ENCODE results near the gene GLO1. TPM values are rescaled to one million over a fixed set of nuclear protein-coding genes. Genes with fewer than 3 reads are reported as not detected.

Gene GLO1
- polyA plus RNA-seq, 1 donor (not counting 4 experiments of a cell fraction or from before 2014, with no cell fraction given), result 301 TPM

- dilution Hi-C loops (cut with MboI; ENCODE audit: extremely low pct_ligation_motif_present, low sequenced_read_pairs), result no loop called here
- Histone ChIP-seq H3K9ac (ENCODE audit: control insufficient read depth, extremely low read depth, insufficient read depth, low read length) (no peak overlapping the region), H3K4me1 (ENCODE audit: control insufficient read depth, extremely low read depth, insufficient read depth, low read length) (no peaks in the 10 kb centered on the region), H3K9me1 (ENCODE audit: control insufficient read depth, extremely low read depth, insufficient read depth, low read length) (no peaks in the 10 kb centered on the region), H3K9me3 (ENCODE audit: control insufficient read depth, low read depth, low read length) (no peaks in the 10 kb centered on the region), H3K27ac (ENCODE audit: control insufficient read depth, insufficient read depth, low read length) (no peak overlapping the region), H3K4me2 (ENCODE audit: control insufficient read depth, extremely low read depth, insufficient read depth, low read depth, low read length) (no peak overlapping the region), H3K79me2 (ENCODE audit: control insufficient read depth, insufficient read depth, low read length) (no peaks in the 10 kb centered on the region), H3K36me3 (ENCODE audit: control insufficient read depth in 2 of 2, extremely low read depth in 1 of 2, insufficient read depth in 2 of 2, low read length in 2 of 2) (no peaks in the 10 kb centered on the region), H4K20me1 (ENCODE audit: control insufficient read depth, extremely low read depth, insufficient read depth, low read length) (no peaks in the 10 kb centered on the region), H3K27me3 (ENCODE audit: control insufficient read depth, extremely low read depth, insufficient read depth, low read length) (no peaks in the 10 kb centered on the region), H3K4me3 (ENCODE audit: control insufficient read depth in 2 of 3, extremely low read depth in 1 of 3, insufficient read depth in 2 of 3, low read depth in 1 of 3, low read length in 3 of 3) (no peak overlapping the region), H2AFZ (ENCODE audit: control insufficient read depth, low read length) (no peak overlapping the region)
- FAIRE-seq (no peak), DNase-seq (ENCODE audit: low read depth, low spot score) (no peak)
- TF ChIP-seq EZH2 (IDR thresholded peaks at IDR 0.05; ENCODE audit: low read length), result no peak
- TF ChIP-seq, protein P1, sequence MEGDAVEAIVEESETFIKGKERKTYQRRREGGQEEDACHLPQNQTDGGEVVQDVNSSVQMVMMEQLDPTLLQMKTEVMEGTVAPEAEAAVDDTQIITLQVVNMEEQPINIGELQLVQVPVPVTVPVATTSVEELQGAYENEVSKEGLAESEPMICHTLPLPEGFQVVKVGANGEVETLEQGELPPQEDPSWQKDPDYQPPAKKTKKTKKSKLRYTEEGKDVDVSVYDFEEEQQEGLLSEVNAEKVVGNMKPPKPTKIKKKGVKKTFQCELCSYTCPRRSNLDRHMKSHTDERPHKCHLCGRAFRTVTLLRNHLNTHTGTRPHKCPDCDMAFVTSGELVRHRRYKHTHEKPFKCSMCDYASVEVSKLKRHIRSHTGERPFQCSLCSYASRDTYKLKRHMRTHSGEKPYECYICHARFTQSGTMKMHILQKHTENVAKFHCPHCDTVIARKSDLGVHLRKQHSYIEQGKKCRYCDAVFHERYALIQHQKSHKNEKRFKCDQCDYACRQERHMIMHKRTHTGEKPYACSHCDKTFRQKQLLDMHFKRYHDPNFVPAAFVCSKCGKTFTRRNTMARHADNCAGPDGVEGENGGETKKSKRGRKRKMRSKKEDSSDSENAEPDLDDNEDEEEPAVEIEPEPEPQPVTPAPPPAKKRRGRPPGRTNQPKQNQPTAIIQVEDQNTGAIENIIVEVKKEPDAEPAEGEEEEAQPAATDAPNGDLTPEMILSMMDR (optimal IDR thresholded peaks at IDR 0.05 in 1 of 3, IDR thresholded peaks at IDR 0.05 in 1 of 3, conservative IDR thresholded peaks at IDR 0.05 in 1 of 3; ENCODE audit: extremely low read depth in 1 of 3, insufficient read depth in 2 of 3, low read length in 3 of 3), result no peak
Observed at GRCh38 chr6:38722038-38722437, 19.1 kb upstream of the GLO1 start.

GRCh38 chr6:38720295-38720694, 17.4 kb upstream of the GLO1 start:
- Histone ChIP-seq H3K4me1 (ENCODE audit: control insufficient read depth, extremely low read depth, insufficient read depth, low read length) (no peaks in the 10 kb centered on the region), H3K36me3 (ENCODE audit: control insufficient read depth in 2 of 2, extremely low read depth in 1 of 2, insufficient read depth in 2 of 2, low read length in 2 of 2) (no peaks in the 10 kb centered on the region), H3K9ac (ENCODE audit: control insufficient read depth, extremely low read depth, insufficient read depth, low read length) (no peak overlapping the region), H3K27ac (ENCODE audit: control insufficient read depth, insufficient read depth, low read length) (no peak overlapping the region), H3K9me3 (ENCODE audit: control insufficient read depth, low read depth, low read length) (no peaks in the 10 kb centered on the region), H3K27me3 (ENCODE audit: control insufficient read depth, extremely low read depth, insufficient read depth, low read length) (peaks cover 2% of the 10 kb centered on the region), H3K9me1 (ENCODE audit: control insufficient read depth, extremely low read depth, insufficient read depth, low read length) (no peaks in the 10 kb centered on the region), H4K20me1 (ENCODE audit: control insufficient read depth, extremely low read depth, insufficient read depth, low read length) (no peaks in the 10 kb centered on the region), H2AFZ (ENCODE audit: control insufficient read depth, low read length) (peak overlapping the region; percentile 54), H3K79me2 (ENCODE audit: control insufficient read depth, insufficient read depth, low read length) (no peaks in the 10 kb centered on the region), H3K4me2 (ENCODE audit: control insufficient read depth, extremely low read depth, insufficient read depth, low read depth, low read length) (no peak overlapping the region), H3K4me3 (ENCODE audit: control insufficient read depth in 2 of 3, extremely low read depth in 1 of 3, insufficient read depth in 2 of 3, low read depth in 1 of 3, low read length in 3 of 3) (no peak overlapping the region)
- TF ChIP-seq EZH2 (IDR thresholded peaks at IDR 0.05; ENCODE audit: low read length), result no peak
- TF ChIP-seq, protein P1 (optimal IDR thresholded peaks at IDR 0.05 in 1 of 3, IDR thresholded peaks at IDR 0.05 in 1 of 3, conservative IDR thresholded peaks at IDR 0.05 in 1 of 3; ENCODE audit: extremely low read depth in 1 of 3, insufficient read depth in 2 of 3, low read length in 3 of 3), result peak; percentile 7 to 40 (median 29)
- DNase-seq (ENCODE audit: low read depth, low spot score), result no peak
- dilution Hi-C loops (cut with MboI; ENCODE audit: extremely low pct_ligation_motif_present, low sequenced_read_pairs), result no loop called here
- FAIRE-seq, result peak; percentile 5
